K562 (cell line): ENCODE results near the gene PEX10. TPM values are rescaled to one million over a fixed set of nuclear protein-coding genes. Genes with fewer than 3 reads are reported as not detected.

Experiments used
- ATAC-seq: fragments of 200-7000 bp; cut with Tn5 transposase; 3 replicates; pipeline ENCODE4 v1.9.1; 2020; ENCODE audit warnings: moderate library complexity
- BruUV-seq: library from RNA; stranded (reverse); fragments of 400-500 nt; replicated peaks from 2 replicates; lab custom pipeline; 2021; lab: Mats Ljungman, UMichigan
- CTCF ChIA-PET: fragments of 300-600 bp; formaldehyde crosslinking; extraction: SDS; loops from one replicate; lab custom pipeline; 2021; ENCODE audit warnings: low intra/inter-chr PET ratio; lab: Yijun Ruan, JAX
- POLR2A ChIA-PET: fragments of 300-600, 350-650 bp; sonication (Branson Sonifier 250); formaldehyde crosslinking; extraction: SDS; loops from one replicate; lab custom pipeline; 2021; ENCODE audit warnings: antibody characterized with exemption, inconsistent platforms; lab: Yijun Ruan, JAX
- DNase-seq, 4 experiments: peaks; one replicate each; pipeline versions ENCODE4 v3.0.0 to v3.0.0-alpha.2; 2011 to 2018; ENCODE audit warnings: low spot score in 3 of 4, mixed read lengths in 3 of 4; ENCODE audit errors: extremely low read depth in 1 of 4
- FAIRE-seq: peaks from 2 replicates; lab custom pipeline; 2011; peaks lifted over from hg19 to GRCh38; lab: Jason Lieb, UNC
- H2AFZ ChIP-seq: 2 replicates; pipeline ENCODE4 v1.6.0; 2011; ENCODE audit warnings: low read depth, low read length, control low read depth, inconsistent platforms
- H3K27ac ChIP-seq: fragments of 200-600 bp; 3 replicates; pipeline ENCODE4 v1.8.0; 2011; ENCODE audit warnings: low read depth, mild to moderate bottlenecking, control low read depth, inconsistent platforms, low read length, moderate library complexity, mixed read lengths; ENCODE audit errors: extremely low read depth
- H3K27me3 ChIP-seq, 2 experiments: fragments of 300-600 bp in 1 of 2; 2 replicates in 1 of 2; 3 replicates in 1 of 2; pipeline versions ENCODE4 v1.6.0 to v1.8.0; 2011; ENCODE audit warnings: inconsistent platforms in 2 of 2, low read length in 2 of 2, mild to moderate bottlenecking in 1 of 2, mixed read lengths in 1 of 2, moderate library complexity in 1 of 2; ENCODE audit not compliant: control insufficient read depth in 2 of 2, insufficient read depth in 2 of 2
- H3K36me3 ChIP-seq: fragments of 300-600 bp; 3 replicates; pipeline ENCODE4 v1.8.0; 2011; ENCODE audit warnings: mild to moderate bottlenecking, low read length, inconsistent platforms; ENCODE audit not compliant: control insufficient read depth, insufficient read depth
- H3K4me1 ChIP-seq, 2 experiments: fragments of 200-600 bp in 1 of 2; replicated peaks in 1 of 2; 2 replicates in 1 of 2; 3 replicates in 1 of 2; pipeline versions ENCODE4 v1.5.1 to v1.8.0; 2011; ENCODE audit warnings: inconsistent platforms in 2 of 2, low read length in 2 of 2, mild to moderate bottlenecking in 1 of 2, mixed read lengths in 1 of 2, moderate library complexity in 1 of 2; ENCODE audit not compliant: control insufficient read depth in 2 of 2, insufficient read depth in 2 of 2
- H3K4me2 ChIP-seq: 2 replicates; pipeline ENCODE4 v1.6.1; 2011; ENCODE audit warnings: low read length, control low read depth, inconsistent platforms, mixed read lengths; ENCODE audit not compliant: insufficient read depth
- H3K4me3 ChIP-seq: fragments of 200-600 bp; sonication (generic), shearing (Covaris generic); 2 replicates; pipeline ENCODE4 v1.5.1; 2016; ENCODE audit warnings: control low read depth, inconsistent platforms
- H3K79me2 ChIP-seq: fragments of 200-600 bp; 3 replicates; pipeline ENCODE4 v1.8.0; 2011; ENCODE audit warnings: low read length, inconsistent platforms; ENCODE audit not compliant: control insufficient read depth, insufficient read depth
- H3K9ac ChIP-seq, 2 experiments: 2 replicates each; pipeline versions ENCODE4 v1.6.0 to v1.6.1; 2011; ENCODE audit warnings: low read depth in 2 of 2, low read length in 2 of 2, control low read depth in 1 of 2, inconsistent platforms in 1 of 2, mild to moderate bottlenecking in 1 of 2, mixed read lengths in 1 of 2; ENCODE audit not compliant: insufficient read depth in 1 of 2
- H3K9me1 ChIP-seq: one replicate; pipeline ENCODE4 v1.6.0; 2011; ENCODE audit warnings: inconsistent platforms, mild to moderate bottlenecking, low read length, moderate library complexity; ENCODE audit not compliant: control insufficient read depth, insufficient read depth
- H3K9me3 ChIP-seq: replicated peaks from 2 replicates; pipeline ENCODE4 v1.5.1; 2011; ENCODE audit warnings: low read depth, low read length, inconsistent platforms; ENCODE audit not compliant: control insufficient read depth, insufficient read depth
- H4K20me1 ChIP-seq: replicated peaks from 2 replicates; pipeline ENCODE4 v1.6.1; 2011; ENCODE audit warnings: low read length, inconsistent platforms, mixed read lengths; ENCODE audit not compliant: control insufficient read depth, insufficient read depth
- DMBX1 ChIP-seq: fragments of 250-450 bp; sonication (Bioruptor Pico); IDR thresholded peaks from 2 replicates; pipeline ENCODE4 v1.8.0; 2022; ENCODE audit warnings: inconsistent platforms, mild to moderate bottlenecking, moderate library complexity, borderline replicate concordance
- EGR1 ChIP-seq: fragments of 450-650 bp; conservative IDR thresholded peaks from 2 replicates; pipeline ENCODE4 v1.6.1; 2017; ENCODE audit warnings: mild to moderate bottlenecking
- MTA2 ChIP-seq: fragments of 450-650 bp; IDR thresholded peaks from 2 replicates; pipeline ENCODE4 v1.6.1; 2016; ENCODE audit warnings: low read depth
- RAD21 ChIP-seq, 2 experiments: fragments of 250-450 bp in 1 of 2; fragments of 450-650 bp in 1 of 2; sonication (Bioruptor Pico) in 1 of 2; formaldehyde crosslinking in 1 of 2; IDR thresholded peaks in 1 of 2; conservative IDR thresholded peaks in 1 of 2; 2 replicates each; pipeline versions ENCODE4 v1.4.0 to v1.8.0; 2020 to 2022; ENCODE audit warnings: mild to moderate bottlenecking in 2 of 2, moderate library complexity in 1 of 2
- RB1 ChIP-seq: fragments of 450-650 bp; IDR thresholded peaks from 2 replicates; pipeline ENCODE4 v1.6.1; 2017; ENCODE audit warnings: low read depth, mild to moderate bottlenecking
- SREBF1 ChIP-seq: fragments of 150-350 bp; IDR thresholded peaks from 2 replicates; pipeline ENCODE4 v1.6.1; 2014; ENCODE audit warnings: antibody characterized with exemption, low read depth, low read length, borderline replicate concordance
- TFAP4 ChIP-seq: sonication (generic); formaldehyde crosslinking; IDR thresholded peaks from 2 replicates; pipeline ENCODE4 v1.8.0; 2022; ENCODE audit warnings: missing genetic modification reagents, mild to moderate bottlenecking, moderate library complexity, borderline replicate concordance
- UBTF ChIP-seq, 2 experiments: IDR thresholded peaks; 2 replicates each; pipeline ENCODE4 v1.6.1; 2012; ENCODE audit warnings: improper control_type of control experiment in 2 of 2, low read depth in 2 of 2, low read length in 2 of 2, borderline replicate concordance in 1 of 2
- WGBS: fragments of 100-300 bp; shearing (Covaris generic); methylation state at CpG from one replicate; pipeline ENCODE4 v1.1.6; 2016; ENCODE audit warnings: low coverage, mixed read lengths; ENCODE audit not compliant: insufficient coverage; ENCODE audit errors: missing lambda C conversion rate; 5-methylcytosine and 5-hydroxymethylcytosine counted together
- in situ Hi-C: fragments of 300-500 bp; cut with MboI; formaldehyde crosslinking; loops from 4 replicates; pipeline ENCODE4 v1.15.0; 2018; ENCODE audit warnings: inconsistent platforms, mixed read lengths
- intact Hi-C: fragments of 100-400 bp; cut with micrococcal nuclease; formaldehyde crosslinking; loops from 2 replicates; pipeline ENCODE4 v1.14.2; 2022
- polyA plus RNA-seq, 8 experiments: library from polyadenylated mRNA; depleted of rRNA in 4 of 8; stranded (reverse) in 5 of 8; unstranded in 3 of 8; fragments of >200 nt; fragmentation: Nextera tagmentation in 2 of 8; fragmentation: Illumina TruSeq in 1 of 8; extraction: Ambion mirVana in 2 of 8; extraction: Trizol in 1 of 8; gene quantifications; 2 replicates each; pipeline versions ENCODE4 v1.2.1 to v1.2.3, GENCODE V29; 2011 to 2014; ENCODE audit warnings: inconsistent platforms in 1 of 8, missing spikeins in 1 of 8
- total RNA-seq, 7 experiments: library from RNA; depleted of rRNA in 6 of 7; stranded (reverse); fragments of >200 nt in 6 of 7; fragmentation: Illumina TruSeq in 2 of 7; extraction: Trizol in 2 of 7; gene quantifications; 2 replicates each; pipeline versions ENCODE4 v1.2.1 to v1.2.3, GENCODE V29; 2011 to 2021; ENCODE audit warnings: low replicate concordance in 1 of 7

Gene PEX10
- total and polyA plus RNA-seq, 9 of the 15 experiments (the other 6 are each of a cell fraction or from before 2014, with no cell fraction given), result 0.03 to 26.2 (median 8.7) TPM

- H3K9me3 ChIP-seq, result no peaks in the 10 kb centered on the region
- intact Hi-C loops (no loop called here), in situ Hi-C loops (no loop called here)
- peaks cover 19 to 70% of the 10 kb centered on the region in 2 experiments; a peak in 4 of 5 replicates for H3K27me3 ChIP-seq
- ChIA-PET CTCF (no interaction called here), POLR2A (interaction anchor here (0.6 to 2.0 kb wide), 2 partner anchors 8 to 41 kb away, joined by 3 to 10 read pairs; no protein-coding TSS in a partner anchor)
- no peaks in the 10 kb centered on the region for H3K36me3 ChIP-seq
- DNase-seq (peak; percentile 62 to 68 (median 66)), ATAC-seq (peak; percentile 76), FAIRE-seq (peak; percentile 29)
- peaks cover 0 to 62% of the 10 kb centered on the region in 2 experiments; a peak in 3 of 5 replicates for H3K4me1 ChIP-seq
- no peak overlapping the region for H3K27ac ChIP-seq
- H3K79me2 ChIP-seq, result no peaks in the 10 kb centered on the region
- H4K20me1 ChIP-seq, result peaks cover 14% of the 10 kb centered on the region
- H3K9ac ChIP-seq, result peak overlapping the region in 1 of 2 experiments; percentile 1; a peak in 1 of 4 replicates
- no peaks in the 10 kb centered on the region for H3K9me1 ChIP-seq
- H2AFZ ChIP-seq, result peak overlapping the region; percentile 26; the same call in 1 of the 2 replicates
- BruUV-seq, result no TSS peak
- H3K4me3 ChIP-seq, result no peak overlapping the region
- H3K4me2 ChIP-seq, result no peak overlapping the region
- TF ChIP-seq EGR1 (0 out of 2 replicates have a peak, but pooled peaks have one; percentile 5), RB1 (peak; percentile 19; the same call in 1 of the 2 replicates), SREBF1 (no peak), TFAP4 (0 out of 2 replicates have a peak, but pooled peaks have one; percentile 29), RAD21 (CRISPR knock-in tag; conservative IDR thresholded peaks at IDR 0.05 in 1 of 2, IDR thresholded peaks at IDR 0.05 in 1 of 2) (peak in 1 of 2 experiments; percentile 18; a peak in 1 of 4 replicates), DMBX1 (CRISPR knock-in tag) (no peak), MTA2 (no peak), UBTF (IDR thresholded peaks at IDR 0.05; ENCODE audit: borderline replicate concordance in 1 of 2, low read depth in 2 of 2, low read length in 2 of 2) (peak in 1 of 2 experiments; percentile 69; a peak in 1 of 4 replicates)
- TF ChIP-seq, all 486 proteins: peak for 5
- WGBS, result 6% methylated on average over 16 of the region's 18 CpGs
These were observed 35.7 kb upstream of the PEX10 start for GRCh38 chr1:2448098-2448445.
